Measurements from ENCODE around the gene WIPF2. TPM values are rescaled to one million over a fixed set of nuclear protein-coding genes. Genes with fewer than 3 reads are reported as not detected.

WIPF2 gene, protein sequence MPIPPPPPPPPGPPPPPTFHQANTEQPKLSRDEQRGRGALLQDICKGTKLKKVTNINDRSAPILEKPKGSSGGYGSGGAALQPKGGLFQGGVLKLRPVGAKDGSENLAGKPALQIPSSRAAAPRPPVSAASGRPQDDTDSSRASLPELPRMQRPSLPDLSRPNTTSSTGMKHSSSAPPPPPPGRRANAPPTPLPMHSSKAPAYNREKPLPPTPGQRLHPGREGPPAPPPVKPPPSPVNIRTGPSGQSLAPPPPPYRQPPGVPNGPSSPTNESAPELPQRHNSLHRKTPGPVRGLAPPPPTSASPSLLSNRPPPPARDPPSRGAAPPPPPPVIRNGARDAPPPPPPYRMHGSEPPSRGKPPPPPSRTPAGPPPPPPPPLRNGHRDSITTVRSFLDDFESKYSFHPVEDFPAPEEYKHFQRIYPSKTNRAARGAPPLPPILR
- 11.2 TPM for total RNA-seq

GRCh38 chr17:40218740-40219593, at the start of gene WIPF2:
Gene WIPF2, plus strand, starts transcription at chr17:40219304. Its CDS starts 37,156 bp downstream, at chr17:40256460.
- H3K4me1 ChIP-seq: peaks cover 3 to 12% of the 10 kb centered on the region in 2 donors
- peak; percentile 84 to 98 for DNase-seq (ENCODE audit: low spot score in 2 of 2)
- intact Hi-C loops (cut with DNase I): loop anchor here (2.0 to 5.0 kb wide), 2 partner anchors 68 to 198 kb away; partner anchors contain the start of genes CDC6 and TOP2A
- H3K4me3 ChIP-seq: peak within 1 kb of the TSS; percentile 53 to 86
- no peaks in the 10 kb centered on the region for H3K27me3 ChIP-seq
- peak within 1 kb of the TSS; percentile 84 to 97 for H3K27ac ChIP-seq
- H3K36me3 ChIP-seq: no peaks in the 10 kb centered on the region
- TF ChIP-seq CTCF (IDR thresholded peaks at IDR 0.05): peak; percentile 61 to 79 (median 69)
- H3K9me3 ChIP-seq: no peaks in the 10 kb centered on the region

- H3K4me1 ChIP-seq: no peaks in the 10 kb centered on the region
- no peaks in the 10 kb centered on the region for H3K9me3 ChIP-seq
- H3K27ac ChIP-seq: no peak overlapping the region
- intact Hi-C loops (cut with DNase I): no loop called here
- no peak overlapping the region for H3K4me3 ChIP-seq
- no peaks in the 10 kb centered on the region for H3K27me3 ChIP-seq
- no peak for TF ChIP-seq CTCF (IDR thresholded peaks at IDR 0.05)
- peaks cover 69 to 89% of the 10 kb centered on the region in 2 donors for H3K36me3 ChIP-seq
- no peak for DNase-seq (ENCODE audit: low spot score in 2 of 2)
Observed at GRCh38 chr17:40170325-40170724, 48.8 kb upstream of the WIPF2 start.

DNA sequence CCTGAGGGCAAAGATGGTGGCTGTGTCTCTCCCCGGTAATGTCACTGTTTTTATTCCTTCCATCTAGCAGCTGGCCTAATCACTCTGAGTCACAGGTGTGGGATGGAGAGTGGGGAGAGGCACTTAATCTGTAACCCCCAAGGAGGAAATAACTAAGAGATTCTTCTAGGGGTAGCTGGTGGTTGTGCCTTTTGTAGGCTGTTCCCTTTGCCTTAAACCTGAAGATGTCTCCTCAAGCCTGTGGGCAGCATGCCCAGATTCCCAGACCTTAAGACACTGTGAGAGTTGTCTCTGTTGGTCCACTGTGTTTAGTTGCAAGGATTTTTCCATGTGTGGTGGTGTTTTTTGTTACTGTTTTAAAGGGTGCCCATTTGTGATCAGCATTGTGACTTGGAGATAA, 47.4 kb upstream of the WIPF2 start:
- TF ChIP-seq CTCF (IDR thresholded peaks at IDR 0.05): no peak
- Histone ChIP-seq H3K4me1 (peaks cover 0 to under 1% of the 10 kb centered on the region in 2 donors), H3K4me3 (no peak overlapping the region), H3K27ac (no peak overlapping the region), H3K9me3 (no peaks in the 10 kb centered on the region), H3K27me3 (no peaks in the 10 kb centered on the region), H3K36me3 (peaks cover 64 to 80% of the 10 kb centered on the region in 2 donors)
- DNase-seq (ENCODE audit: low spot score in 2 of 2): no peak
- intact Hi-C loops (cut with DNase I): no loop called here

DNA sequence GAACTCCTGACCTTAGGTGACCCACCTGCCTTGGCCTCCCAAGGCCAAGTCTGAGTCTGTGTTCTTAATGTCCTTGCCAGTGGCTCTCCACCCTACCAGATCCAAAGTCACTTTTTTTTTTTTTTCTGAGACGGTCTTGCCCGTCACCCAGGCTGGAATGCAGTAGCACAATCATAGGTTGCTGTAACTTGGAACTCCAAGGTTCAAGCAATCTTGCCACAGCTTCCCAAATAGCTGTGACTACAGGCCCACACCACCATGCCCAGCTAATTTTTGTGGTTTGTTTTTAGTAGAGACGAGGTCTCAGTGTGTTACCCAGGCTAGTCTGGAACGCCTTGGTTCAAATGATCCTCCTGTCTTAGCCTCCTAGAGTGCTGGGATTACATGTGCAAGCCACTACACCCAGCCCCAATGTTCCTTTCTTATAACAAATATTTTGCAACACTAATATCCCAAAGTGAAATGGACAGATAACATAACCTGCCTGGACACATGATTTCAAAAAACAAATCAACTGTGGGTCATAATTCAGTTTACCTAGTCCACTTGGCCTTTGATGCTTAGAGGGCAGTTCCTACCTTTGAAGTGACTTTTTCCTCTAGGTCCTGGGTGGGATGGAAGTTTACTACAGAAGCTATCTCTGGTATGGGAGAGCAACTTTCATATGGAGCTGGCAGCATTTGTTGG, 45.9 kb upstream of the WIPF2 start:
- intact Hi-C loops (cut with DNase I): no loop called here
- peaks cover 49 to 66% of the 10 kb centered on the region in 2 donors for H3K36me3 ChIP-seq
- peaks cover 9 to 10% of the 10 kb centered on the region in 2 donors for H3K4me1 ChIP-seq

More for the DNA sequence above, 45.9 kb upstream of the WIPF2 start:
- no peak for TF ChIP-seq CTCF (IDR thresholded peaks at IDR 0.05)
- no peaks in the 10 kb centered on the region for H3K9me3 ChIP-seq
- DNase-seq (ENCODE audit: low spot score in 2 of 2): no peak
- no peak overlapping the region for H3K27ac ChIP-seq
- no peak overlapping the region for H3K4me3 ChIP-seq
- H3K27me3 ChIP-seq: no peaks in the 10 kb centered on the region

All from ascending aorta (tissue), 2 donors.